ENCODE data around the gene REX1BD. TPM values are rescaled to one million over a fixed set of nuclear protein-coding genes. Genes with fewer than 3 reads are reported as not detected.

REX1BD gene
- total RNA-seq, 1 donor from 2014 or later: 23.4 TPM

GRCh38 chr19:18616023-18616422 lies 27.4 kb downstream of the REX1BD start:
- DNase-seq: no peak

GRCh38 chr19:18617562-18617961 lies 29.0 kb downstream of the REX1BD start:
- DNase-seq: no peak

- no peak for DNase-seq
Observed at GRCh38 chr19:18618236-18618635, 29.6 kb downstream of the REX1BD start.

- no peak for DNase-seq
Observed at GRCh38 chr19:18620311-18620710, 31.7 kb downstream of the REX1BD start.

- DNase-seq: no peak
Observed at GRCh38 chr19:18620902-18621301, 32.3 kb downstream of the REX1BD start.

GRCh38 chr19:18626906-18627305 lies 38.3 kb downstream of the REX1BD start:
- no peak for DNase-seq

GRCh38 chr19:18629166-18630088 lies 40.8 kb downstream of the REX1BD start:
- DNase-seq: peak; percentile 37

- DNase-seq: no peak
Observed at GRCh38 chr19:18633321-18633720, 44.7 kb downstream of the REX1BD start.

GRCh38 chr19:18634612-18635297 lies 46.2 kb downstream of the REX1BD start:
- peak; percentile 58 for DNase-seq

GRCh38 chr19:18635831-18636182 lies 47.2 kb downstream of the REX1BD start:
- no peak for DNase-seq

- peak; percentile 80 for DNase-seq
Observed at GRCh38 chr19:18636183-18636968, 47.8 kb downstream of the REX1BD start.

GRCh38 chr19:18636969-18637629 lies 48.5 kb downstream of the REX1BD start, which contains the start of gene KLHL26:
KLHL26 (plus strand) TSS chr19:18637028; CDS start chr19:18637055, 27 bp downstream.
- DNase-seq: no peak

- DNase-seq: no peak
Observed at GRCh38 chr19:18637673-18638630, 49.4 kb downstream of the REX1BD start.

- DNase-seq: no peak
Observed at GRCh38 chr19:18639706-18640243, 51.2 kb downstream of the REX1BD start.

Small RNAs within 50 kb of the gene (small RNA-seq; reads per million reads assigned to genes)
- not detected for gene RN7SL155P (ENCODE audit: low replicate concordance)

Other genes starting within 250 kb of the REX1BD start
- gene PGPEP1, start 248.2 kb upstream of the REX1BD start, total RNA-seq: 9.6 TPM
- gene GDF15, start 202.6 kb upstream of the REX1BD start, total RNA-seq: 5.8 TPM
- gene LRRC25, start 191.2 kb upstream of the REX1BD start, total RNA-seq: 3.7 TPM
- 24.8 TPM for gene SSBP4, start 169.4 kb upstream of the REX1BD start, total RNA-seq
- 24.6 TPM for gene ISYNA1, start 150.7 kb upstream of the REX1BD start, total RNA-seq
- 13.0 TPM for gene ELL, start 66.7 kb upstream of the REX1BD start, total RNA-seq
- gene FKBP8, start 45.2 kb upstream of the REX1BD start, total RNA-seq: 86.4 TPM
- 38.4 TPM for gene KXD1, start 30.9 kb upstream of the REX1BD start, total RNA-seq
- gene UBA52, start 16.9 kb upstream of the REX1BD start, total RNA-seq: 992 TPM
- gene CRLF1, start 18.0 kb downstream of the REX1BD start, total RNA-seq: 9.3 TPM
- 1.8 TPM for gene TMEM59L, start 24.1 kb downstream of the REX1BD start, total RNA-seq
- gene KLHL26, start 48.2 kb downstream of the REX1BD start, total RNA-seq: 2.1 TPM
- 3.2 TPM for gene CRTC1, start 94.9 kb downstream of the REX1BD start, total RNA-seq
- 10.9 TPM for gene COMP, start 202.5 kb downstream of the REX1BD start, total RNA-seq
- gene UPF1, start 243.2 kb downstream of the REX1BD start, total RNA-seq: 46.7 TPM

Measured in skin of body (tissue), 3 donors.